Kidney (tissue), 14 donors: ENCODE data around the gene EIF5A2. TPM values are rescaled to one million over a fixed set of nuclear protein-coding genes. Genes with fewer than 3 reads are reported as not detected.

ENCODE experiments used
- DNase-seq, 5 donors: peaks; one replicate each; pipeline ENCODE4 v3.0.0-alpha.2; 2013 to 2020
- FAIRE-seq: peaks from 2 replicates; lab custom pipeline; 2012; peaks lifted over from hg19 to GRCh38; lab: Jason Lieb, UNC
- H3K27ac ChIP-seq, 2 donors: one replicate each; pipeline ENCODE4 v1.7.0; 2013; ENCODE audit warnings: low read depth in 2 of 2, low read length in 2 of 2, inconsistent platforms in 1 of 2
- H3K27me3 ChIP-seq: one replicate; pipeline ENCODE4 v1.7.1; 2013; ENCODE audit warnings: low read length, inconsistent platforms; ENCODE audit not compliant: control insufficient read depth, insufficient read depth
- H3K36me3 ChIP-seq, 3 donors: one replicate each; pipeline versions ENCODE4 v1.7.0 to v1.7.1; 2013; ENCODE audit warnings: low read length in 3 of 3, control low read depth in 1 of 3, inconsistent platforms in 1 of 3; ENCODE audit not compliant: insufficient read depth in 3 of 3, control insufficient read depth in 2 of 3
- H3K4me1 ChIP-seq, 3 donors: one replicate each; pipeline versions ENCODE4 v1.7.0 to v1.7.1; 2013; ENCODE audit warnings: low read length in 3 of 3, inconsistent platforms in 1 of 3, low read depth in 1 of 3; ENCODE audit not compliant: control insufficient read depth in 2 of 3, insufficient read depth in 2 of 3
- H3K4me3 ChIP-seq, 3 donors: one replicate each; pipeline versions ENCODE4 v1.7.0 to v1.8.1; 2013; ENCODE audit warnings: low read length in 3 of 3, control low read depth in 1 of 3, inconsistent platforms in 1 of 3
- H3K9ac ChIP-seq, 3 donors: one replicate each; pipeline versions ENCODE4 v1.7.0 to v1.7.1; 2013; ENCODE audit warnings: low read length in 3 of 3, control low read depth in 1 of 3, inconsistent platforms in 1 of 3
- H3K9me3 ChIP-seq, 3 donors: one replicate each; pipeline versions ENCODE4 v1.7.0 to v1.7.1; 2013; ENCODE audit warnings: low read length in 3 of 3, control low read depth in 1 of 3, inconsistent platforms in 1 of 3; ENCODE audit not compliant: control insufficient read depth in 2 of 3, insufficient read depth in 1 of 3
- CTCF ChIP-seq: IDR thresholded peaks from 3 replicates; pipeline ENCODE4 v1.5.1; 2012; ENCODE audit warnings: mild to moderate bottlenecking, moderate library complexity, borderline replicate concordance; ENCODE audit not compliant: insufficient read depth; ENCODE audit errors: extremely low read depth
- intact Hi-C: fragments of 100-400 bp; cut with DNase I; formaldehyde crosslinking; loops from one replicate; pipeline ENCODE4 v1.11.1; 2022
- polyA plus RNA-seq: library from polyadenylated mRNA; stranded (reverse); fragments of 350-450 nt; fragmentation: Illumina TruSeq; extraction: RNeasy Lipid Tissue Mini Kit (QIAGEN cat#74804); gene quantifications from one replicate; pipeline ENCODE4 v1.2.3, GENCODE V29; 2014; ENCODE audit warnings: low read depth, low replicate concordance; ENCODE audit not compliant: insufficient read depth
- total RNA-seq: library from RNA; stranded (reverse); fragmentation: NEBNext Ultra II Directional; extraction: Animal tissue kit (Norgen Biotek cat#: 25700); gene quantifications from one replicate; pipeline ENCODE4 v1.2.1, GENCODE V29; 2021
- donor health status: control.
- donor health status: control.
- donor health status: control.
- donor health status: control.
- donor health status: control.
- donor health status: DM: yes; HTN: yes; CAD: no.
- donor health status: Normal renal cell carcinoma (clear cell type).

EIF5A2 gene
- total and polyA plus RNA-seq, 2 donors from 2014 or later: 6.1 to 11.2 TPM

- DNase-seq (no peak), FAIRE-seq (no peak)
- Histone ChIP-seq H3K9ac (no peak overlapping the region), H3K9me3 (peaks cover 0 to 19% (median 2%) of the 10 kb centered on the region in 3 donors), H3K27me3 (no peaks in the 10 kb centered on the region), H3K4me1 (no peaks in the 10 kb centered on the region), H3K36me3 (no peaks in the 10 kb centered on the region), H3K4me3 (no peak overlapping the region), H3K27ac (no peak overlapping the region)
- intact Hi-C loops: no loop called here
- TF ChIP-seq CTCF: no peak
These were observed 6.3 kb upstream of the EIF5A2 start for GRCh38 chr3:170914690-170915089.

- FAIRE-seq (no peak), DNase-seq (no peak)
- no peak overlapping the region for H3K9ac ChIP-seq
- H3K36me3 ChIP-seq: no peaks in the 10 kb centered on the region
- intact Hi-C loops: no loop called here
- TF ChIP-seq CTCF: no peak
- no peak overlapping the region for H3K27ac ChIP-seq
- peaks cover 0 to 23% (median 2%) of the 10 kb centered on the region in 3 donors for H3K9me3 ChIP-seq
- H3K4me1 ChIP-seq: no peaks in the 10 kb centered on the region
- H3K4me3 ChIP-seq: no peak overlapping the region
- H3K27me3 ChIP-seq: no peaks in the 10 kb centered on the region
These were observed 5.8 kb upstream of the EIF5A2 start for GRCh38 chr3:170914212-170914611.

GRCh38 chr3:170911051-170911450, 2.6 kb upstream of the EIF5A2 start:
- no peak for TF ChIP-seq CTCF
- FAIRE-seq (no peak), DNase-seq (no peak)
- H3K9ac ChIP-seq: no peak overlapping the region
- no peaks in the 10 kb centered on the region for H3K27me3 ChIP-seq
- H3K4me3 ChIP-seq: no peak overlapping the region
- no peaks in the 10 kb centered on the region for H3K4me1 ChIP-seq
- H3K9me3 ChIP-seq: peaks cover 0 to 17% (median 0%) of the 10 kb centered on the region in 3 donors
- no peak overlapping the region for H3K27ac ChIP-seq
- H3K36me3 ChIP-seq: no peaks in the 10 kb centered on the region
- intact Hi-C loops: no loop called here

GRCh38 chr3:170910542-170910941, 2.1 kb upstream of the EIF5A2 start:
- no peaks in the 10 kb centered on the region for H3K36me3 ChIP-seq
- FAIRE-seq (no peak), DNase-seq (no peak)
- H3K9ac ChIP-seq: no peak overlapping the region
- H3K4me3 ChIP-seq: no peak overlapping the region
- no peak overlapping the region for H3K27ac ChIP-seq
- intact Hi-C loops: no loop called here
- H3K4me1 ChIP-seq: no peaks in the 10 kb centered on the region
- TF ChIP-seq CTCF: no peak
- H3K9me3 ChIP-seq: peaks cover 0 to 17% (median 0%) of the 10 kb centered on the region in 3 donors
- no peaks in the 10 kb centered on the region for H3K27me3 ChIP-seq
